Measurements from ENCODE around the gene GPSM1.

GPSM1 gene

GRCh38 chr9:136335296-136336155 is 8.2 kb downstream of the GPSM1 start:
- no peak for FAIRE-seq

- no peak for FAIRE-seq
These were observed 9.0 kb downstream of the GPSM1 start for GRCh38 chr9:136336156-136336870.

- FAIRE-seq: no peak
These were observed 9.5 kb downstream of the GPSM1 start for GRCh38 chr9:136336881-136337280.

GRCh38 chr9:136337416-136338395 is 10.4 kb downstream of the GPSM1 start:
- no peak for FAIRE-seq

GRCh38 chr9:136338511-136338910 is 11.2 kb downstream of the GPSM1 start:
- no peak for FAIRE-seq

GRCh38 chr9:136339173-136339957 is 12.0 kb downstream of the GPSM1 start:
- FAIRE-seq: no peak

GRCh38 chr9:136339958-136340310 is 12.6 kb downstream of the GPSM1 start:
- no peak for FAIRE-seq

- no peak for FAIRE-seq
These were observed 13.2 kb downstream of the GPSM1 start for GRCh38 chr9:136340356-136341041.

GRCh38 chr9:136341042-136341655 is 13.8 kb downstream of the GPSM1 start:
- FAIRE-seq: no peak

GRCh38 chr9:136341769-136342168 is 14.4 kb downstream of the GPSM1 start:
- FAIRE-seq: no peak

GRCh38 chr9:136342181-136343120 is 15.1 kb downstream of the GPSM1 start:
- no peak for FAIRE-seq

GRCh38 chr9:136343121-136343883 is 16.0 kb downstream of the GPSM1 start:
- FAIRE-seq: no peak

- no peak for FAIRE-seq
These were observed 16.5 kb downstream of the GPSM1 start for GRCh38 chr9:136343884-136344269.

GRCh38 chr9:136344544-136345280 is 17.4 kb downstream of the GPSM1 start:
- no peak for FAIRE-seq

- FAIRE-seq: no peak
These were observed 18.2 kb downstream of the GPSM1 start for GRCh38 chr9:136345281-136346156.

GRCh38 chr9:136346157-136346481 is 18.8 kb downstream of the GPSM1 start:
- FAIRE-seq: no peak

GRCh38 chr9:136346927-136347465 is 19.7 kb downstream of the GPSM1 start:
- FAIRE-seq: no peak
